Activated CD4-positive, alpha-beta T cell treated with anti-CD3 and anti-CD28 coated beads, Interleukin-2, amount 10 ng/mL, durations not matched to agents 7 days and 5 days (primary cell): ENCODE data around the gene SMG6. TPM values are rescaled to one million over a fixed set of nuclear protein-coding genes. Genes with fewer than 3 reads are reported as not detected.

Experiments used
- CTCF ChIA-PET: fragments of 350-600 bp; sonication (Branson Sonifier 250); formaldehyde crosslinking; loops from one replicate; lab custom pipeline; 2021; ENCODE audit warnings: antibody characterized with exemption; lab: Charles Lee
- POLR2A ChIA-PET: fragments of 350-600 bp; sonication (Branson Sonifier 250); formaldehyde crosslinking; loops from one replicate; lab custom pipeline; 2021; ENCODE audit warnings: antibody characterized with exemption; lab: Charles Lee
- DNase-seq: peaks from one replicate; pipeline ENCODE4 v3.0.0-alpha.2; 2020
- H3K27ac Mint-ChIP-seq: one replicate; pipeline ENCODE4 v1.8.0; 2021; ENCODE audit warnings: mild to moderate bottlenecking, moderate library complexity, mixed read lengths
- H3K27me3 Mint-ChIP-seq: one replicate; pipeline ENCODE4 v1.8.0; 2021; ENCODE audit warnings: mixed read lengths
- H3K36me3 Mint-ChIP-seq: one replicate; pipeline ENCODE4 v1.8.0; 2021; ENCODE audit warnings: low read depth, mixed read lengths
- H3K4me1 Mint-ChIP-seq: one replicate; pipeline ENCODE4 v1.8.0; 2021; ENCODE audit warnings: mixed read lengths
- H3K4me3 Mint-ChIP-seq: one replicate; pipeline ENCODE4 v1.8.0; 2021; ENCODE audit warnings: mild to moderate bottlenecking, moderate library complexity, mixed read lengths
- H3K9me3 Mint-ChIP-seq: one replicate; pipeline ENCODE4 v1.8.0; 2021; ENCODE audit warnings: mixed read lengths
- total RNA-seq, 2 experiments: library from RNA; stranded (reverse); gene quantifications; one replicate each; pipeline ENCODE4 v1.2.3, GENCODE V29; 2021

The SMG6 gene
- total RNA-seq, 2 experiments from 2014 or later, result 44.3 to 51.1 TPM

DNA sequence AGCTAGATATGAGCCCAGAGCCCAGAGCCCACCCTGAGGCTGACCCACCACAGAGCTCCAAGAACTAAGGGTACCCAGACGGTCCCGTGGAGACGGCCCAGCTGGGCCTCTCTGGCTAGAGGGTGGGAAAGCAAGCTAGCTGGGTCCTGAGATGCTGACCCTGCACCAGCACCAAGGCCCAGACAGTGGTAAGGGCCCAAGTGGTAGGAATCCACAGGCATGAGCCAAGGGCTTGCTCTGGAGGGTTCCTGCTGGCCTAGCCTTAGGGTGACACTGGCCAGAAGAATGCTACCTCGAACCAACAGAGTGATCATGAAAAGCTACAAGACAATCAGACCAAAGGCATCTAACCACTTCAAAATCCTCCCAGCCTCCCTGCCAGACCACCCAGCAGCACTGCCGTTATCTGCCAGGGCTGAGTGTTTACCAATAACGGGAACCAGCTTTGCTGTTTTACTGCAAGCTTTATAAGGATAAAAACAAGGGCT lies 235.5 kb downstream of the SMG6 start:
- peaks cover 64% of the 10 kb centered on the region for H3K36me3 Mint-ChIP-seq
- peaks cover 68% of the 10 kb centered on the region for H3K4me1 Mint-ChIP-seq
- H3K4me3 Mint-ChIP-seq, result no peak overlapping the region
- no peaks in the 10 kb centered on the region for H3K9me3 Mint-ChIP-seq
- DNase-seq, result no peak
- H3K27me3 Mint-ChIP-seq, result no peaks in the 10 kb centered on the region
- no peak overlapping the region for H3K27ac Mint-ChIP-seq
- POLR2A ChIA-PET, result no interaction called here
- CTCF ChIA-PET, result interaction anchor here (1.1 to 8.9 kb wide), 4 partner anchors 12 to 202 kb away, joined by 3 to 110 read pairs (median 28); partner anchors contain the start of gene HIC1

DNA sequence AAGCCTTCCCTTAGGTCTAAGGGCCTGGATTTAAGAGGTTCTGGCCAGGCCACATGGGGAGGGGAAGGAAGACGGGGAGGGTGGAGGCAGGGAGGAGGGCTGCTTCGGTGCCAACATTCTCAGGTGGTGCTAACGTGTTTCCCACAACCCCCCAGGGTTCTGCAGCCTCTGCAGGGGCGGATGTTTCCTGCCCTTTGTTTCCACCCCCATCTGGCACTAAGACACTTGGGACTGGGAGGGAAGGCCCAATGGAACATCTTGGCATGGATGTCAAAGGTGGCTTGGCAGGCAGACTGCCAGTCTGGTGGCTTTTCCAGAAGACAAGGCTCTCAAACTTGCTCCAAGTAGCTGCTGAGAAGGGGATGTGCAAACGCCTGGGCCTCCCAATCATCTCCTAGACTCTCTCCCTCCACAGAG lies 236.0 kb downstream of the SMG6 start:
- Mint-ChIP-seq H3K4me1 (peaks cover 69% of the 10 kb centered on the region), H3K4me3 (no peak overlapping the region)

DNA sequence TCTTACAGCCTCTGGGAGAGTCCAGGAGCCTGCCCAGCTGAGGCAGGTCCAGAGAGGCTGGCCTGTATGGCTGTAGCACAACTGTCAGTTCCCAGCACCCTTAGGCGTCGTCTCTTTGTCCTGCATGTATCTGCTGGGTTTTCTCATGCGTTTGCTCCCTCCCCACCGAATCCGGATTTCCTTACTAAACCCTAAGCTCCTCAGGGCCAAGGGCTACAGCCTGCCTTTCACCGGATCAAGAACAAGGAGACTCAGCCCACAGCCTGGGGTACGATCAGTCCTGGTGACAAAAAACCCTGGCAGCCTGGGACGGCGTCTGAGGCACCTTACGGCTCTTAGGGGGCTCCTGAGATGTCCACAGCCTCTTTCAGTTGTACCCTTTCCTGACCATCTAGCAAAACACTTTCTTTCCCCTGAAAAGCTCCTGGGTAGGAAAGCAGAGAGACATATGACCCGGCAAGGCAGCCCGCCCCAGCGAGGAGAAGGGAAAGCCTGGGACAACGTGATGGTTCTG lies 236.5 kb downstream of the SMG6 start:
- DNase-seq, result no peak
- Mint-ChIP-seq H3K4me1 (peaks cover 65% of the 10 kb centered on the region), H3K9me3 (no peaks in the 10 kb centered on the region), H3K27ac (no peak overlapping the region), H3K27me3 (no peaks in the 10 kb centered on the region), H3K4me3 (no peak overlapping the region), H3K36me3 (peaks cover 61% of the 10 kb centered on the region)
- ChIA-PET CTCF (interaction anchor here (1.1 to 8.9 kb wide), 4 partner anchors 11 to 203 kb away, joined by 3 to 110 read pairs (median 28); partner anchors contain the start of gene HIC1), POLR2A (interaction anchor here (0.6 kb wide), 1 partner anchor 25 kb away, joined by 5 read pairs; no protein-coding TSS in a partner anchor)

More for the DNA sequence above, 236.0 kb downstream of the SMG6 start:
- no peak overlapping the region for H3K27ac Mint-ChIP-seq
- no peaks in the 10 kb centered on the region for H3K27me3 Mint-ChIP-seq
- H3K9me3 Mint-ChIP-seq, result no peaks in the 10 kb centered on the region
- POLR2A ChIA-PET, result interaction anchor here (0.6 kb wide), 1 partner anchor 24 kb away, joined by 5 read pairs; no protein-coding TSS in a partner anchor
- peaks cover 63% of the 10 kb centered on the region for H3K36me3 Mint-ChIP-seq
- CTCF ChIA-PET, result interaction anchor here (1.1 to 8.9 kb wide), 4 partner anchors 11 to 202 kb away, joined by 3 to 110 read pairs (median 28); partner anchors contain the start of gene HIC1
- DNase-seq, result no peak

DNA sequence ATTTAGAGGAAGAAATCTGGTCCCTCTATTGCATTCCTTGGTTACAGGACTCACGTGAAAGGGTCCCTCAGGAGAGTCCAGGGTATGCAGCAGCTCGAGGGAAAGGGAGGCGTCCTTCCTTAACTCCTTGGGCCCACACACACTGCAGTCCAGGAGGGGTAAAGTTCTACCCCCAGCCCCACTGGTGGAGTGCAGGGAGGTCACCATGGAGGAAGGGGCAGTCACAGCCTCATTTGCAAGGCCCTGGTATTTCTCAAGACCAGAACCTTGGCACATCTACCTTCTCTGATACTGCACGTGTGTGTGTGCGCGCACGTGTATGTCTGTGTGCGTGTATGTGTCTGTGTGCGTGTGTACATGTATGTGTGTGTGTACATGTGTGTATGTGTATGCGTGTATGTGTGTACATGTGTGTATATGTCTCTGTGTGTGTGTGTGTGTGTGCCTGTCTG lies 237.6 kb downstream of the SMG6 start:
- Mint-ChIP-seq H3K4me3 (no peak overlapping the region), H3K27me3 (no peaks in the 10 kb centered on the region), H3K36me3 (peaks cover 50% of the 10 kb centered on the region), H3K27ac (peak overlapping the region; percentile 3), H3K4me1 (peaks cover 57% of the 10 kb centered on the region), H3K9me3 (no peaks in the 10 kb centered on the region)
- no peak for DNase-seq
- POLR2A ChIA-PET, result no interaction called here
- CTCF ChIA-PET, result interaction anchor here (0.8 to 8.9 kb wide), 9 partner anchors 9 to 217 kb away, joined by 3 to 110 read pairs (median 4); partner anchors contain the start of gene HIC1

DNA sequence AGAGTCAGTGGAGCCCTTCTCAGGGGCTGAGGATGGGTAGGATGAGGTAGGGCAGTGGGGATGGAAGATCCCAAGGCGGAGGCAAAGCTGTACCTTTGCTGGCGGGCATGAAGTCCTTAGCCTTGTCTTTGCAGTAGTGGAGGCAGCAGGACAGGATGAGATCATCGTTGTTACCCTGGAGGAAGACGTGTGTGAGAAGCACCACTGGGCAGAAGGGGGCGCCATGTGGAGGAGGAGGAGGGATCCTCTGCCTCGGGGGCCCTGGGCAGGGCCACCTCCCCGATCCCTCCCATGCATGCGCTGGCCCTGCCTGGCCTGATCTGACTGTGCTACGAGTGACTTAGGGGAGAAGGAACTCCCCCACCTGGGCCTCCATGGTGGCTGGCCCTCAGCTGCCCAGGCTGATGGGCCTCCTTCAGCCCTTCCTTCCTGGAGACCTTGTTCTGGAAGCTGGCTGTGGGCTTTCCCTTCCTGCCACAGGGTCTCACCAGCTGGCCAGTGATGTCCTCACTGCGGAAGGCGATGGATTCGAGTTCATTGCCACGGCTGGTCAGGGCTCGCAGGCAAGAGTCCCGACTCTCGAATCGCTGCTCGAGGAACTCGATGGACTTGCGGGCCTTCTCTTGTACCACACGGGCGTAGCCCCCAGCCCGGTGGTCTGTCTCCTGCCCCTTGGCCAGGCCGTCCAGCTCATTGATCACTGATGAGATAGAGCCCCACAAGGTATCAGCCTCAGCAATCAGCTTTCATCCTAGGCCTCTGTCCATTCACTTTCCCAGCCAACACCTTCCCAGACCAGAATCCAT lies 238.4 kb downstream of the SMG6 start:
- DNase-seq, result peak; percentile 72
- no peaks in the 10 kb centered on the region for H3K27me3 Mint-ChIP-seq
- ChIA-PET CTCF (interaction anchor here (0.8 to 8.9 kb wide), 13 partner anchors 9 to 218 kb away, joined by 3 to 110 read pairs (median 4); partner anchors contain the start of gene HIC1), POLR2A (interaction anchor here (0.6 kb wide), 2 partner anchors 28 to 226 kb away, joined by 3 to 4 read pairs; no protein-coding TSS in a partner anchor)
- peaks cover 55% of the 10 kb centered on the region for H3K36me3 Mint-ChIP-seq
- no peak overlapping the region for H3K4me3 Mint-ChIP-seq
- H3K4me1 Mint-ChIP-seq, result peaks cover 56% of the 10 kb centered on the region
- H3K27ac Mint-ChIP-seq, result peak overlapping the region; percentile 9
- H3K9me3 Mint-ChIP-seq, result no peaks in the 10 kb centered on the region

DNA sequence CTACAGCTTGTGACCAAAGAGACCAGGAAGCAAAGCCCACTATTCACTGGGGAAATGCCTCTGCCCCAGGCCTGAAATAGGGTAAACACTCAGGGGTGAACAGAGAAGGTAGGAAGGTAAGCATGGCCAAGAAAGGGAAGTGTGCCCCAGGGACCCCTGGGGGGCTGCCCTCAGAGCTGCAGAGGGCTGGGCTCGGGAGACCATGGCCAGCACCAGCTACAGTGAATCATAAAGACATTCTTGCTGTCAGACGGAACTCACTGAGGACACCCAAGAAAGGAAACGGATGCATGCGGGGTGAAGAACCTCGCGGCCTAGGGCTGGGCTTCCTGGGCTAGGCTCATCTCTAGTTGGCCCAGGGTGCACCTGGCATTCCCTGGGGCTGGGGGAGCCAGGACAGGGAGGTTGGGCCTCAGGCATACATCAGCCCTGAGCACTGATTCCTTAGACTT lies 239.0 kb downstream of the SMG6 start:
- CTCF ChIA-PET, result interaction anchor here (1.0 to 8.9 kb wide), 9 partner anchors 8 to 219 kb away, joined by 3 to 110 read pairs (median 4); partner anchors contain the start of gene HIC1
- Mint-ChIP-seq H3K27ac (peak overlapping the region; percentile 9), H3K36me3 (peaks cover 56% of the 10 kb centered on the region), H3K9me3 (no peaks in the 10 kb centered on the region), H3K4me3 (no peak overlapping the region), H3K4me1 (peaks cover 54% of the 10 kb centered on the region), H3K27me3 (no peaks in the 10 kb centered on the region)
- no peak for DNase-seq
- POLR2A ChIA-PET, result no interaction called here

DNA sequence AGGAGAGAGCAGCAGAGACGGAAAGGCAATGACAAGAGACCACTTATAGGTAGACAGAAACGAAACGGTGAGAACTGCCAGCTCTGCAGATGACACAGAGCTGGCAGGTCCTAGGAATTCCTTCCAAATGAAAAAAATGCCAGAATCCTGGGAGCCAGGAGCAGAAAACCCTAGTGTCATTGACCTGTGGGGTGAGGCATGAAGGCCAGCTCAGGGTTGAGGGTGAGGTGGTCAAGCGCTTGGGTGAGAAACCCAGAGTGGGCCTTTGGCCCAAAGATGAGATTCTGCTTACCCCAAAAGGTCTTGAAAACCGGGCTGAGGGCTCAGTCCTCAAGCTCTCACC lies 239.5 kb downstream of the SMG6 start:
- no peak overlapping the region for H3K4me3 Mint-ChIP-seq

DNA sequence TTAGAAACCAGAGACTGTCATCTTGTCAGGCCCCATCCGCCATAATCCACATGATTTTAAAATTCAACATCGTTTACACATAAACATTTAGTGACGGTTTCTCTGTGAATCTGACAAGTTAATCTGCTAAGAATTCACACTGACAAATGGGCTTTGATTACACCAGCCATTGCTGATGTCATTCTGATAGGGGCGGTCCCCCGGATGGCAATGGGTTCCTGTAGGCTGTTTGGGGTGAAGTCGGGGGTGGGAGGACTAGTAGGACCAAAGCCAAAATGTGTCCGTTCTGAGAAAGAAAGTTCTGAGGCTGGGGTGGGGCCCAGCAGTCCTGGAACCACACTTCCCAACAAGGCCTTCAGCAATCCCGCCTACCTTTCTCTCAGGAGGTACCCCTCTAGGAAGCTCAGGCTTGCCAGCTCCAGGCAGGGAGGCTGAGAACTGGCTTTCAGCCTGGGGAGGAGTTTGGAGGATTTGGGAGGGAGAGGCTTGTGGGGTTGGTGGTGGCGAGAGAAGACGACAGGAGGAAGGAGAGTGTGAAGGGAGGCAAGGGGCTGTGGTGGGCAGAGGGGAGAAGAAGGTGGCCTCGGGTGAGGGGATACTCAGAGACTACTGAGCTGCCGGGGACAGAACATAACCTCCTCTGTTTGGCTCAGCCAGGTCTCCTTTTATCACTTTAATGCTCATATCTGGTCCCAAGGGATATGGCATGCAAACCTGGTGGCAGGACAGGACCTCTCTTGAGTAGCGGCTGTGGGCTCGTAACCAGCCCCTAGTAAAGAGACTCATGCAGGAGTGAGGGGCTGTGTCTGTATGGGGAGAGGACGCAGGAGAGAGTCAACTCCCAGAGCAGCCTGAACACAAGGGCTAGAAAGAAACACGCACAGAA lies 240.1 kb downstream of the SMG6 start:
- no peak for DNase-seq
- ChIA-PET CTCF (interaction anchor here (1.0 to 8.9 kb wide), 5 partner anchors 7 to 220 kb away, joined by 4 to 110 read pairs (median 4); partner anchors contain the start of gene HIC1), POLR2A (no interaction called here)
- Mint-ChIP-seq H3K9me3 (no peaks in the 10 kb centered on the region), H3K36me3 (peaks cover 52% of the 10 kb centered on the region), H3K27me3 (no peaks in the 10 kb centered on the region), H3K27ac (peak overlapping the region; percentile 54), H3K4me3 (no peak overlapping the region), H3K4me1 (peaks cover 46% of the 10 kb centered on the region)

More for the DNA sequence above, 239.5 kb downstream of the SMG6 start:
- CTCF ChIA-PET, result interaction anchor here (1.0 to 8.9 kb wide), 7 partner anchors 8 to 219 kb away, joined by 3 to 110 read pairs (median 4); partner anchors contain the start of gene HIC1
- Mint-ChIP-seq H3K36me3 (peaks cover 58% of the 10 kb centered on the region), H3K4me1 (peaks cover 52% of the 10 kb centered on the region), H3K27me3 (no peaks in the 10 kb centered on the region), H3K9me3 (no peaks in the 10 kb centered on the region), H3K27ac (peak overlapping the region; percentile 54)
- POLR2A ChIA-PET, result no interaction called here
- DNase-seq, result no peak

DNA sequence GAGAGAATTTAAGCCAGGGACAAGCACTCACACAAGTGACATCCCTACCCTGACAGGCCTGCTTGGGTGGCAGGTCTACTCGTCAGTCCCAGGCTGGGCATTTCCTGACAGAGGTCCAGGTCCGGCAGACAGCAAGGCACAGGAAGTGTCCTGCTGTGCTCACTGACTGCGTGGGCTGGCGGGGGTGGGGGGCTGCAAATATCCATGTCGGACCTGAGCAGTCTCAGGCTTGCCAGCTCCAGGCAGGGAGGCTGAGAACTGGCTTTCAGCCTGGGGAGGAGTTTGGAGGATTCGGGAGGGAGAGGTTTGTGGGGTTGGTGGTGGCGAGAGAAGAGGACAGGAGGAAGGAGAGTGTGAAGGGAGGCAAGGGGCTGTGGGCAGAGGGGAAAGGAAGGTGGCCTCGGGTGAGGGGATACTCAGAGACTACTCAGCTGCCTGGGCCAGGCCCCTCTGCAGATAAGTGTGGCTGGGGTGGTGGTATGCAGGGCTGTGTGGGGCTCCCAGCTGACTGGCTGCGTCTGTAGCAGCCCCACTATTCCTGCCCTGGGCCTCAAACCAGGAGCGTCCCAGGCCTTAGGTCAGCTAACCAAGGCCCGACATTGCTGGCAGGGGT lies 240.9 kb downstream of the SMG6 start:
- Mint-ChIP-seq H3K27ac (peak overlapping the region; percentile 28), H3K4me1 (peaks cover 40% of the 10 kb centered on the region), H3K36me3 (peaks cover 44% of the 10 kb centered on the region), H3K4me3 (no peak overlapping the region), H3K27me3 (no peaks in the 10 kb centered on the region), H3K9me3 (no peaks in the 10 kb centered on the region)
- ChIA-PET POLR2A (interaction anchor here (0.6 kb wide), 1 partner anchor 21 kb away, joined by 3 read pairs; no protein-coding TSS in a partner anchor), CTCF (interaction anchor here (3.8 kb wide), 1 partner anchor 183 kb away, joined by 23 read pairs; no protein-coding TSS in a partner anchor)
- no peak for DNase-seq

DNA sequence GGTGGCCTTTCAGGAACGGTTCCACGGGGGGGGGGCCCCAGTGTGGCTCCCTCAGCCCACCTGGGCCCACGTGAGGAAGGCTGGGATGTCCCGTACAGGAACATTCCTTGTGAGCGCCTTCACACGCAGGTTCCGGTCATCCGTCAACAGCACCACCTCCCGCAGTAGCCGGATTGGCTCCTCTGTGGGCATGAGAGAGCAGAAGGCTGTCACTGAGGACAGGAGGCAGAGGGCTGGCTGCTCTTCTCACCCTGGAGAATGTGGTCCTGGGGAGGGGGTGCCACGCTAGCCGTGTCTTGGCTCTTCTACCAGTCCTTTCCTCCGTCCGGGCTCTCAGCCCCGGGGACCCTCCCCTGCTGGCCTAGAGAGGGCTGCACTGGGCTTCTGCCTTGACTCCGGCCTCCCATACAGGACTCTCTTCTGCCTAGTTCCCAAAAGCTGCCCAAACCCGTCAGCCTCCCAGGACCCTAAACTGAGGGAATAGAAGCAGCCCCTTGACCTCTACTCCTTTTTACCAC lies 242.1 kb downstream of the SMG6 start:
- peaks cover 32% of the 10 kb centered on the region for H3K4me1 Mint-ChIP-seq
- H3K36me3 Mint-ChIP-seq, result peaks cover 42% of the 10 kb centered on the region
- CTCF ChIA-PET, result interaction anchor here (1.0 kb wide), 1 partner anchor 214 kb away, joined by 4 read pairs; no protein-coding TSS in a partner anchor
- POLR2A ChIA-PET, result interaction anchor here (0.7 kb wide), 1 partner anchor 134 kb away, joined by 3 read pairs; no protein-coding TSS in a partner anchor
- H3K4me3 Mint-ChIP-seq, result no peak overlapping the region
- no peaks in the 10 kb centered on the region for H3K27me3 Mint-ChIP-seq
- no peaks in the 10 kb centered on the region for H3K9me3 Mint-ChIP-seq
- no peak overlapping the region for H3K27ac Mint-ChIP-seq
- no peak for DNase-seq
